HFF-Myc (cell line): ENCODE data around the gene ETS2.

Experiments used
- DNase-seq: peaks from one replicate; pipeline ENCODE4 v3.0.0-alpha.2; 2011; ENCODE audit warnings: low read depth; ENCODE audit errors: extremely low read depth
- H3K4me3 ChIP-seq: replicated peaks from 2 replicates; pipeline ENCODE4 v1.5.1; 2011; ENCODE audit warnings: low read depth, mild to moderate bottlenecking, control low read depth, low read length
- TF ChIP-seq, protein P1 (sequence below): IDR thresholded peaks from 2 replicates; pipeline ENCODE4 v1.5.1; 2012; ENCODE audit warnings: mild to moderate bottlenecking, low read depth, low read length, control low read depth; ENCODE audit errors: missing control alignments

ETS2 gene

DNA sequence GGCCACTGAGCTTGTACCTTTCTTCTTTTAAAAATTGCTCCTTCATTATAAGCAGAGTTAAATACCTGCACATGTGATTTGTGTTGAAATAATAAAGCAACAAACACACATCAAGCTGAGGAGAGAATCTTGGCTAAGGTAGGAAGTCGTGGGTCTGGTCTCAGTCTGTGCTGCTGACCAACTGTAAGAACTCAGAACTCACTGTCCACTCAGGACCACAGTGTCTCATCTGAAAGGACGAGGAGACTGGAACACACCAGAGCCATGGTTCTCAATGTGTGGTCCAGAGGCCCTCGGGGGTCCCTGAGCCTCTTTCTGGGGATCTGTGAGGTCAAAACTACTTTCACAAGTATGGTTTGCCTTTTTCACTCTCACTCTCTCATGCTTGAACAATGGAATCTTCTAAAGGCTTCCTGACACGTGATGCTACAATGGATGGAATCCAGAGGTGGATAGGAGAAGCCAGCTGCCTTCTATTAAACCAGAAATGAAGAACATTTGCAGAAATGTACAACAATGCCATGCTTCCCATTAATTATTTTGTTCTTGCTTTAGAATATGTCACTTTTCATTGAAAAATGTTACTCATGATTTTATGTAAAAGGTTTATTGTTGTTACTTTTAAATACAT is 17.3 kb upstream of the ETS2 start:
- DNase-seq, result no peak
- no peak overlapping the region for H3K4me3 ChIP-seq
- TF ChIP-seq, protein P1, sequence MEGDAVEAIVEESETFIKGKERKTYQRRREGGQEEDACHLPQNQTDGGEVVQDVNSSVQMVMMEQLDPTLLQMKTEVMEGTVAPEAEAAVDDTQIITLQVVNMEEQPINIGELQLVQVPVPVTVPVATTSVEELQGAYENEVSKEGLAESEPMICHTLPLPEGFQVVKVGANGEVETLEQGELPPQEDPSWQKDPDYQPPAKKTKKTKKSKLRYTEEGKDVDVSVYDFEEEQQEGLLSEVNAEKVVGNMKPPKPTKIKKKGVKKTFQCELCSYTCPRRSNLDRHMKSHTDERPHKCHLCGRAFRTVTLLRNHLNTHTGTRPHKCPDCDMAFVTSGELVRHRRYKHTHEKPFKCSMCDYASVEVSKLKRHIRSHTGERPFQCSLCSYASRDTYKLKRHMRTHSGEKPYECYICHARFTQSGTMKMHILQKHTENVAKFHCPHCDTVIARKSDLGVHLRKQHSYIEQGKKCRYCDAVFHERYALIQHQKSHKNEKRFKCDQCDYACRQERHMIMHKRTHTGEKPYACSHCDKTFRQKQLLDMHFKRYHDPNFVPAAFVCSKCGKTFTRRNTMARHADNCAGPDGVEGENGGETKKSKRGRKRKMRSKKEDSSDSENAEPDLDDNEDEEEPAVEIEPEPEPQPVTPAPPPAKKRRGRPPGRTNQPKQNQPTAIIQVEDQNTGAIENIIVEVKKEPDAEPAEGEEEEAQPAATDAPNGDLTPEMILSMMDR, result no peak

DNA sequence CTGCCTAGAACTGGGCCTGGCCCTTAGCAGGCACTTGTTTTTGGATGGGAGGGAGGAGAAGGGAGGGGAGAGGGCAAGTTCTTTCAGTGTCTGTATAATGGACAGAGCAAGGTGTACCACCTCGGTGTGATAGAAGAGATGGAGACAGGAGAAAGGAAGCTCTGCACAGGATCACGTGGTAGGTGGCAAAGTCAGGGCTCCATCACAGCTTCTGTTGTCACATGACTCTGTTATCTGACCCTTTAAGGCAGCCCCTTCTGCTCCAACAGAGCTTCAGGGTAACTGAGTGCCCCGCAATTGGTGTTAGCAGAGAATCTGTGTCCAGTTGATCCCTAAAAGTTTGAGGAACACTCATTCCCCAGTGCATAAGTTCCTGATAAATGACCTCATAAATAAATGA is 16.5 kb upstream of the ETS2 start:
- TF ChIP-seq, protein P1, result no peak
- no peak overlapping the region for H3K4me3 ChIP-seq
- DNase-seq, result no peak

DNA sequence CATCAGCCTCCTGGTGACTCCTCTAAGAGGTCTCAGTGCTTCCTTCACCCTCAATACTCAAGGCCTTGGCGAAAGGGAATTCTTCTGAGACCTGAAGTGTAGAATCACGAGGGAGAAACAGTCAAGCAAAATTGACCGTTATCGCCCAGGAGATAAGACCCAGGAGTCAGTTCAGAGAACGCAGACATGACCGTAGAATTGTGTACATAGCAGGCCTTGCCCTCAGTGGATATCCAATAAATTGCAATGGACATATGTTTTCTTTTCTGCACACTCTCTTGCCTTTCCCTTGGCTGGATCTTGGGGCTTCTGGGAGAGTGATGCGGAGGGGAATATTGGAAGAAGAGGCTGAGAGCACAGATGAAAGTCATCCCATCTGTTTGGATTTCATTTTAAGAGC is 15.7 kb upstream of the ETS2 start:
- no peak overlapping the region for H3K4me3 ChIP-seq
- TF ChIP-seq, protein P1, result no peak
- no peak for DNase-seq

DNA sequence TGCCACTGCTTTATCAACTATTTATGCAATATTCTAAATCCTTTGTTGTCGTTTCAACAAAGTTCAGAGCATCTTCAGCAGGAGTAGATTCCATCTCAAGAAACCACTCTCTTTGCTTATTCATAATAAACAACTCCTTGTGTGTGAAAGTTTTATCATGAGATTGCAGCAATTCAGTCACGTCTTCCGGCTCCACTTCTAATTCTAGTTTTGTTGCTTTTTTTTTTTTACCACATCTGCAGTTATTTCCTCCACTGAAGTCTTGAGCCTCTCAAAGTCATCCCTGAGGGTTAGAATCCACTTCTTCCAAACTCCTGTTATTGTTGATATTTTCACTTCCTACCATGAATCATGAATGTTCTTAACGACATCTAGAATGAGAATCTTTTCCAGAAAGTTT is 14.8 kb upstream of the ETS2 start:
- H3K4me3 ChIP-seq, result no peak overlapping the region
- DNase-seq, result no peak
- TF ChIP-seq, protein P1, result no peak

DNA sequence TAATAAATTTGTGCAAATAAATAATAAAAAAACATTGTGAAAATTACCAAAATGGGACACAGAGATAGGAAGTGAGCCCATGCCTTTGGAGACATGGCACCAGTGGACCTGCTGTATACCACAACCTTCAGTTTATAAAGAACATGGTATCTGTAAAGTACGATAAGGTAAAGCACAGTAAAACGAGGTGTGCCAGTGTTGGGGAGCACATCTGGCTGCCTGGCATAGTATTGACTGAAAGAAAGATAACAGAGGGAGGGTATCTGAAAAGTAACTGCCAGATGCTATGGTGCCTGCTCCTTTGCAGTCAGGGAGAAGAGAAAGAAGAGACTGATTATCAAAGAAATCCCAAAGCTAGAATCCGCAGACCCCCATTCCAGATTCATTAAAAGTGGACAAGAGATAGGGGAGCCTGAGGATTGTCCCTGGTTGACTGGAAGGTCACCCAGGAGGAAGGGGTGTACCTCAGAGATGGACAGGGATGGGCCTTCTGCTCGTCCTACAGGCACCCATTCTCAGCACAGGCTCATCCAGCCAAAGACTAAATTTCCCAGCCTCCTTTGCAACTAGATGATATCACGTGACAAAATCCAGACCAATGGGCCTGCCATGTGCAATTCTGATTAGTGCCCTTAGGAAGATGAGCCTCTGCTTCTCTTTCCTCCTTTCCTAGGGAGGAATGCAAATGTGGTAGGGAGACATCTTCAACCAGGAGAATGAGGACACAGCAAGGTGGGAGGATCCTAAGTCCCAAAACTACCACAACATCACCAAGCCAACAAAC is 12.9 kb upstream of the ETS2 start:
- TF ChIP-seq, protein P1, result no peak
- H3K4me3 ChIP-seq, result no peak overlapping the region
- no peak for DNase-seq

DNA sequence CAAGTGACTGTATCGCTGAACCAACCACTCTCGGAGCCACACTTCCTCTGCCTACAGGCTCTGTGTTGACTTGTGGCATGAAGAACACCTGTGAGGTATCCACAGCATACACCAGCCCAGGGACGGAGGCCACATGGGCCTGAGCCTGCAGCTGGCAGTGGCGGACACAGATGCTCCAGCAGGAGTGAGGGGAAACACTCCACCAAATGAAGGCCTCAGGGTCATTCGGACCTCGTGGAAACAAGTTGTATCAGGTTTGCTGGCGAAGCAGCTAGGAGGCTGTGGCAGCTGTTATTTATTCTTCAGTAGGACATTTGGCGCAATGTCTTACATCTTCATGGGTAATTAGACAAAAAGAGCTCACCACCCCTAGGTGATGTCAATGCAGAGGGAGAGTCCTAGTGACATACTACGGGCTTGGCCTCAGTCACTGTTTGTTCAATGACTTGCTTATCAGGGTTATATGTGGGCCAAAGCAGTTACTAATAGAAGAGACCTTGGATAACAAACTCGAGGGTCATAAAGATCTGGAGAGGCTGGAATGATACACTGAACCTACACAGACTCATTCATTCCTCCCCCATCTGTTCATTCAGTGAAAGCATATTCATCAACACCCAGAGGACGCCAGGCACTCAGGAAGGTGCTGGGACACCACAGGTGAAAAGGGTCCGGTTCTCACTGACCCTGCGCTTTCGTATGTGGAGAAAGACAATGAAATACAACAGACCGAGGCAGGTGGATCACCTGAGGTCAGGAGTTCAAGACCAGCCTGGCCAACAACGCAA is 11.6 kb upstream of the ETS2 start:
- no peak for DNase-seq
- TF ChIP-seq, protein P1, result no peak
- H3K4me3 ChIP-seq, result no peak overlapping the region
